HG03469 (cell line): ENCODE results near the gene FNDC3B.

Source experiments
- ATAC-seq: cut with Tn5 transposase; IDR thresholded peaks from one replicate; pipeline ENCODE4 v1.9.1; 2021; ENCODE audit warnings: mild to moderate bottlenecking, moderate library complexity, moderate number of reproducible peaks; ENCODE audit not compliant: unreplicated experiment

The FNDC3B gene

DNA sequence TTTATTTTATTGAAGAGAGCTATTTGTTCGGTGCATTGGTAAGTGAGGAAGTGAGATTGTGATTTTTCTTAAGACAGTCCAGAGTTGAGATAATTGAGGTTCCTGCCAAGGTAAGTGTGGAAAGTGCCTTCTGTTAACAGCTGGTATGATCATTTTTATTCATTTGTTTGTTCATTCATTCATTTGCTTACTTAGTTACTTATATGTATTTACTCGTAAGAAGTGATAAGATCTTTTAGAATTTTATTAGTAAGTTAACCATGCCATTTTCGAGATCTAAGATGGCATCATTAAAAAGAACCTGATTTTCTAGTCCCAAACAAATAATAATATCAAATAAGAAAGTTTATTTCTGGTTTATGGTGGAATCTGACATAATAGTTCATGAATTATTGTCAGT is 258.9 kb downstream of the FNDC3B start:
- no peak for ATAC-seq

DNA sequence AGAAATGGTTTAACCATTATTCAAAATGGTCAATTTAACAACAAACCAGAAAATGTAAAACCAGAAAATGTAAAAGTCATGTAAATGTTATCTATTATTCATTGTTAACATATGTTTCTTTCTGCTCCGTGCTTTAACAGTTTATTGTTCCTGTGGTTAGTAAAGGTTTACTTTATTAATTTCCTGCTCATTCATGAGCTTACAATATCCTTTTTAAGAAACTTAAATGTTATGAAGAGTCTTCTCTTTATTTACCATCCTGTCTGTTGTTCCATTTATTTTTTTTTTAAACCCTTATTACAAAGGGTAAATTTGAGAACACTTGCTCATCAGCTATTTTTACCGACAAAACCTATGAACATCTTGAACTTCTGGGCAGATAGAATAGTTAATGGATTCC is 260.8 kb downstream of the FNDC3B start:
- ATAC-seq, result no peak

- ATAC-seq, result no peak
Measured at GRCh38 chr3:172300862-172301261, 261.5 kb downstream of the FNDC3B start.

GRCh38 chr3:172302203-172302602 is 262.8 kb downstream of the FNDC3B start:
- ATAC-seq, result no peak

- ATAC-seq, result no peak
Measured at GRCh38 chr3:172303181-172303580, 263.8 kb downstream of the FNDC3B start.

DNA sequence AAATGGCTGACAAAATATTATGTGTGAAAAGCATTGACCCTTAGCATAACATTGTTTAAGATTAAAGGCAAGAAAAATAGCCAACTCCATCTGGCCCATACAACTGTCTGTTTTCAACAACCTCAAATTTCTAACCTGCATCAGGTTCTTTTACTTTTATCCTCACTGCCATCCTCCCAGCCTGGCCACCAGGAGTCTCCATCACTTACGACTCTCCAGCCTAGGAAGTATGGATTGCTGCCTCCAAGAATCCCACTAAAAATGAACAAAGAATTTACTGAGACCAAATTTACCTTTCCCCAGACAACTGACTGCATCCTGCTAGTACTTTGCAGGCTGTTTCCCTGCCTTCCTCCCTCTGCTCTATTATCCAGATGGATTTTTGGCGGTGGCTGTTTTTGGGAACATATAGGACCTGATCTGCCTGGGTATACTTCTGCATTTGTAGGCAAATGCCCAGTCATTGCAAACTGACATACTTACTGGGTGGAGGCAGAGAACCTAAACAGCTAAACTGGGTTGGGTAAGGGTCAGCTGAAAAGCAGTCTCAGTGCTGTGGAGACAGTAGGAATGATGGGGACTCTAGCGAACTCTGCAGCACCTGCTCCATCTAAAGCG is 264.7 kb downstream of the FNDC3B start:
- ATAC-seq, result no peak

DNA sequence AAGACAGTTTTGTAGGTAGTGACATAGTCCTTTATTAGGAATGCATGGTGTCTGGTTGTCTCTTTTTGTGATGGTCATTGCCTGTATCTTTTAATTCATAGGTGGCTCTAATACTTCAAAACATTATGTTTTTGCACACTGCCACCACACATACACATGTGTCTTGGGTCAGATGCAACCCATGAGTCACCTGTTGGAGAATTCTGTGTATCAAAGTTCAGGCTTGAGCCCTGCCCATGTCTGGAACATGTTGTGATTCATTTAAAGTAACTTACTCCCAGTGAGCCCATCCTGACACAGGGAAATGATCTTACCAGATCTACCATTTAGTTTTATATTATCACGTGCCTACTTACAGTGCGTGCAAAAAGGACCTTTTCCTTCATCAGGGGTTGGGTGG is 266.2 kb downstream of the FNDC3B start:
- no peak for ATAC-seq

- no peak for ATAC-seq
Measured at GRCh38 chr3:172305974-172306373, 266.6 kb downstream of the FNDC3B start.

GRCh38 chr3:172307141-172307560 is 267.8 kb downstream of the FNDC3B start:
- ATAC-seq, result no peak

GRCh38 chr3:172309059-172309458 is 269.7 kb downstream of the FNDC3B start:
- no peak for ATAC-seq

GRCh38 chr3:172309741-172310427 is 270.5 kb downstream of the FNDC3B start:
- ATAC-seq, result no peak

DNA sequence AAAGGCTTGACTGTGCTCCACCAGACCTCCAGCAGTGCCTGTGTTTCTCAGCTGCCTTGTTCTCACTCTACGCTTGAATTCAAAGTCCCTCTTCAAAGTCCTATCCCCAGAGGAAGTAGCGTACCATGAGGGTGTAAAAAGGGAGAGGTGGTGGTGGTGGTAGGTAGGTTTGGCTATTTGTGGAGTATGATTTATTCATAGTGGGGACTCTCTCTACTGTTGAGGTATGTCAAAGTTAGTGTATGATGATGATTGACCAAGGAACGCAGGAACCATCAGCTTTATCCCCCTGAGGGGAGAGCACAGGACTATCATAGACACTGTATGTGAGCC is 271.0 kb downstream of the FNDC3B start:
- no peak for ATAC-seq

DNA sequence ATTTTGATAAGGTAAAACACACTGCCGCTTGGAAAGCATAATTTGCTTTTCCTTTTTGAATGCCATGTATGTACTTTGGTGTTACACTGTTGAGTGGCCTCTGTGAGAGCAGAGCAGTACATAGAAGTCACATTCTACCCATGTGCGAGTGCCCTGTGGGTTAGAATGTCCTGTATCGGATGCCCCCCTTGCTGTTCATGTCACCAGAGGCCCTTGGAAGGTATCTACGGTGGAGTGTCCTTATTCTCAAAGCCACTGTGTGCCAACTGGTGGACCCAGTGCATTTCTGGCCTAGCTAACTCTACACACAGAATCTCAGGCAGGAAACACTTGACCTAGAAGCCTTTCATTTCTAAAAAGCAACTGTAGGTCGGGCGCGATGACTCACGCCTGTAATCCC is 271.8 kb downstream of the FNDC3B start:
- ATAC-seq, result no peak

- ATAC-seq, result no peak
Measured at GRCh38 chr3:172312001-172312400, 272.6 kb downstream of the FNDC3B start.

GRCh38 chr3:172312711-172313110 is 273.3 kb downstream of the FNDC3B start:
- ATAC-seq, result no peak

DNA sequence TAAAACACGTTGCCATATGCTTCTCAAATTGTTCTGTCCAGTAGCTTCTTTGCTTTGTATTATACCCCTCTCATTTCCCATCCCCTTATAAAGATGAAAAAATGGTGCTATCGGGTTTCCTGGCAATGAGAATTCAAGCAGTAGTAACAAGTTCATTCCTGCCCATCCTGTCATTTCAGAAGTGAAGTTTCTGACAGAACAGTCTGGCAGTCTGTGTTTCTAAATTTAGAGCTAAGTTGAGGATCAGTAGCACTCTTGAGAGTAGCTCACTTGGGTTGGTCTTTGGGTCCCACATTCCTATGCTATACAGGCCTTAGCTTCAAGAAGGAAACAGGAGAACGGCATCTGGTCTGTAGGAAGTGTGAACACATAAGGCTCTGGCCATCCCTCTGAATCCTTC is 274.3 kb downstream of the FNDC3B start:
- ATAC-seq, result no peak

DNA sequence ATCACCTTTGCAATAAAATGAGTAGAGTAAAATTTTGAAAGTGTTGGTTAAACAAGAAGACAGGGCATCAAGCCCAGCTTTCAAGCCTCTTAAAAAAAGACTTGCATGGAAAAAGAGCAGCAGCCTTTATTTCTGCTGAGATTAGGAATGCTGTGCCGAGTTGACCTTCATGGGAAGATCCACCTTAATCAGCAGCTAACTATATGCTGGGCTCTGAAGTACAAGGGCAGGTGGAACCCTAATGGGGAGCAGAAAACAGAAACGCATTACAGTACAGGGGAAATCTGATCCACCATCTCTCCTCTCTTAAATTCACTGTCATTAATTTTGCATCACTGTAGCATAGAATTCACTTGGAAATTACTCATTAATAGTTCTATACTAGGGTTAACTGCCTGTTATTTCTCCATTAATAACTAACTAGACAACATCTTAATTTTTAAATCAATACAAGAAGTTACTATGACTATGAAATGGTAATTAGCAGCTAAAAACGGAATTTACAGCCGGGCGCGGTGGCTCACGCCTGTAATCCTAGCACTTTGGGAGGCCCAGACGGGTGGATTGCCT is 275.3 kb downstream of the FNDC3B start:
- ATAC-seq, result no peak

DNA sequence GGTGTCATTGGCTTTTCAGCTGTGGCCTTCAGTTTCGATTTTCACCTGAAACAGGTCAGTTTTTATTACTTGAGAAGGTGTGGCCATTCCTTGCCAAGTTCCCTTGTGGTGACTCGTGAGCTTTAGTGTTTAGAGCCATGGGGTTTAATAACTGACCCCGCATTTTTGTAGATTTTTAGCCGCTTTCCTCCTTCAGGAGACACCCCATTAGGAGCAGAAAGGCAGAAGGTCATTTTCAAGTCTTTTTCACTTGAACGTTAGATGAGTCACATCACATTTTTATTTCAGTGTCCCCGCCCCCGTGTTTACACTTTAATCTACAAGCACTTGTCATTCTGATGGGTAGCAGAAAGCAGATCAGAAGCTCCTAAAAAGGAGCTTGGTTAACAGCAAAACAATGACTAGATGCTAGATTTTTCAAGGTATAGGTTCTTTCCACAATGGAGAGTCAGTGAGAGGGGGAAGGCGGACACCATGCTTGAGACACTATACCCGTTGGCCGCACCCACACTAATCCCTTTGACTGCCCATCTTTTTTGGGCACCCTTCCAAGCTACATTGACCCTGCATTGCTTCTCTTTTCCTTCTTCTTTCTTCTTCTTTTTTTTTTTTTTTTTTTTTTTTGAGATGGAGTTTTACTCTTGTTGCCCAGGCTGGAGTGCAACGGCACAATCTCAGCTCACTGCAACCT is 276.2 kb downstream of the FNDC3B start:
- no peak for ATAC-seq

- ATAC-seq, result no peak
Measured at GRCh38 chr3:172316758-172317157, 277.4 kb downstream of the FNDC3B start.

DNA sequence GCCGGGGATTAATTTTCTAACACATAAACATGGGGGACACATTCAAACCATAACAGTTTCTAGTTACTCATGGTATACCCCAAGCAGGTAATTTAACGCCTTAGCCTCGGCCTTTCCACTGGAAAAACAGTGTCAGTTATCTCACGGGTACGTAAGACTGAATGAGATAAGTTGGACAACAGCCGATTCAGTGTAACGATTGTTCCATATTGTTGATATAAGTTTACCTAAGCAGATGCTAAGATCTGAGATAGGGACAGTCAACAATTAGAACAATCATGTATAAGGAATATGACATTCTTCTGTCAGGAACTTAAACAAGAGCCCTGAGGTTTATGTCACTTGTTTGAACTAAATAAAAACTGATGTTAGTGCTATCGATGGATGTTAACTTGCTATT is 278.1 kb downstream of the FNDC3B start:
- no peak for ATAC-seq

GRCh38 chr3:172317984-172318383 is 278.6 kb downstream of the FNDC3B start:
- ATAC-seq, result no peak

DNA sequence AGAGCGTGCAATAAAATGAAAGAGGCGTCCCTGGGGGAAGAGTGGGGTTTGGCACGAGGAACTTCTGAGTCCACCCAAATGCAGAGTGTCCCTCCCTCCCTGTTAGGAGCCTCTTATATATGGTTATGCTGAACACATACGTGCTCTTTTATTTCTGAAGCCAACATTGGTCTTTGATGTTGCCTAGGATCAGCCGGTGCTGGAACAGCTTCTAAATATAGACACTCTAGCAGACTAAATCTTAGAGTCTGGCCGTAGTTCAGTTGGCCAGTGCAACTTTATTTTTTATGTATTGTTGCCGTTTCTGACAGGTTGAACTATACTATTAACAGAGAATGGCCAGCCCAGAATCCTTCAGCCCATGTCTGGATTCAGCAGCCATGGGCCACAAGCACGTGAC is 280.2 kb downstream of the FNDC3B start:
- ATAC-seq, result no peak
